Stomach (tissue), 4 donors: Measurements from ENCODE around the gene SMAD6.

ENCODE experiments used
- CTCF ChIP-seq, 7 experiments: fragments of 450-650 bp in 4 of 7; fragments of 200-600 bp in 3 of 7; sonication (generic) in 3 of 7; IDR thresholded peaks; one replicate each; pipeline ENCODE4 v1.5.1; 2016 to 2019; ENCODE audit warnings: antibody characterized with exemption in 7 of 7, control low read depth in 2 of 7, mild to moderate bottlenecking in 1 of 7
- POLR2A ChIP-seq, 4 donors: fragments of 450-650 bp; IDR thresholded peaks; one replicate each; pipeline ENCODE4 v1.6.1; 2016; ENCODE audit warnings: antibody characterized with exemption in 4 of 4, control low read depth in 2 of 4, mild to moderate bottlenecking in 1 of 4, moderate library complexity in 1 of 4

GRCh38 chr15:66797921-66798320 is 95.9 kb downstream of the SMAD6 start:
- no peak for TF ChIP-seq CTCF (IDR thresholded peaks at IDR 0.05)
- TF ChIP-seq POLR2A (IDR thresholded peaks at IDR 0.05), result no peak
